GM10847 (cell line): ENCODE results near the gene PTPRD.

ENCODE experiments used
- POLR2A ChIP-seq: IDR thresholded peaks from 2 replicates; pipeline ENCODE4 v1.6.1; 2011; ENCODE audit not compliant: insufficient read length; ENCODE audit errors: extremely low read depth

PTPRD gene

DNA sequence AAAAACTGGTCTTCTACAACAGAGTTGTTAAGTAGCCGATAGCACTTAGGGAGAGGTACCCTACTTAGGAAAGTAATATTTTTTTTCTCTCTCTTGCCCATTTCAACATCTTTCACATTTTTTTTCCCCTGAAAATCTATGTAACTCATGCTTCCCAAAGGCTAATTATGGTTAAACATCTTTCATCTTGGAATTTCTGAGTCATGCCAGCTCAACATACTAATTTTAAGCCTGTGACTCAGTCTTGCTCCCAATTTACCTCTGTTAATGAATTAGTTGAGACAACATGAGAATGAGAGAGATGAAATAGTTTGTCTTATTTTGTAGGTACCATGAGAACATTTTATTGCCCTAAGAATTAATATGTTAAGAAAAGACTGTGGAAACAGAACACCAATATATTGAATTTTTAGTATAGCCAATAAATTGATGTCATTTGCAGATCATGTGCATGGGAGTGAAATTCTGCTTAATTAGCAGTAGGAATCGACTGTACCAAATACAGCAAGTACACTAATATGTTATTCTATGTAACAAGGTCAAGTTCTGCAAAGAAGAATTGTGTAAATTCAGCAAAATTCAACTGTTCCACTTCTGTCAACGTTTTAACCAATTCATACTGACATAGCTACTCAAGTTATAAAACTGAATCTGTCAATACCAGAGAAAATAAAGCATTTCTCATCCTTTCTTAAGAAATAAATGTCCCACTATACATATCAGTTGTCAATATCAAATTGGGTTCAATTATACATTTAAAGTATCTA is 550.0 kb downstream of the PTPRD start:
- no peak for TF ChIP-seq POLR2A

DNA sequence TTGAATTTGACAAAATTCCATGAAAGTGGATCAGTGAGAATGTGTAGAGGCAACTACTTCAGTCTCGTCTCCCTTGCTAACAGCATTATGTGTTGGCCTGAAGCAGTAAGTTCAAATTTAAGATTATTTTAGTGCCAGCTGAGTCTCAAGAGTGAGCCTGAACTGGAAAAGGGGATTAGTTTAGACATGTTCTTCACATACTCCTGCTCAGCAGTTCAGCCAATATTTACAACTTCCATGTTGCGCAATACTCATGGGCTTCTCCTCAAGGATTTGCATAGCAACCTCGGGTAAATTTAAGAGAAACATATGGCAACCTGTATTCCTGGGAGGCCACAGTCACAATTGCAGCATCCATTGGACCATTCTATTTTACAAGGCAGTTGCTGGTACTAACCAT is 553.8 kb downstream of the PTPRD start:
- no peak for TF ChIP-seq POLR2A

DNA sequence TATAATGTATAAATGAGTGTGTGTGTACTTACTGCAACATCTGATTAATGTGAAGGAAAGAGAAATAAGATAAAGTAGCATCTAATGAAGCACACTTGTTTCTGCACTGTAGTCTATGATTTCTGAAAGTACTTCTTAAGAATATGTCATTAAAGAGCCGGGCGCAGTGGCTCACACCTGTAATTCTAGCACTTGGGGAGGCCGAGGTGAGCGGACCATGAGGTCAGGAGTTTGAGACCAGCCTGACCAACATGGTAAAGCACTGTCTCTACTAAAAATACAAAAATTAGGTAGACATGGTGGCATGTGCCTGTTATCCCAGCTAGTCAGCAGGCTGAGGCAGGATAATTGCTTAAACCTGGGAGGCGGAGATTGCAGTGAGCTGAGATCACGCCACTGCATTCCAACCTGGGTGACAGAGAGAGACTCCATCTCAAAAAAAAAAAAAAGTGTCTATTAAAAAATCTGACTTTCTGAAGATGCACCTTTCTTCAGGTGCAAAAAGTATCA is 556.9 kb downstream of the PTPRD start:
- no peak for TF ChIP-seq POLR2A

DNA sequence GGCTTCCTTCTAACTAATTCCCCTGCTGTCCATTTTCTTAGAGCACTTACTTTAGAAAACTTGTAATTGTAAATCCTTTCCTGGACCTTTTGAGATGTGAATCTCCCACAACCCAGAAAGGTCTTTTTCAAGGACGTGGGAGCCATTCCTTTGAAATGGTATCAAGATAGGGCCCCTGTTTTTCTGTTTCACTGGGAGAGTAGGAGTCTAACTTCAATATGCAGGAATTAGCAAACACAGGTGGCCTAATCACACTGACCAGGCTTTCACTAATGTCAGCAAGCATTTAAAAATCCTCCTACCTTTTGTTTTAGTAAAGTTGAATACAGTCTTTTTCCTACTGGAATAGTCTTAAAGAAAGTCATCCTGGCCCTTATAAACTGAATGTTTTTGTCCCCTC is 558.3 kb downstream of the PTPRD start:
- TF ChIP-seq POLR2A: no peak

DNA sequence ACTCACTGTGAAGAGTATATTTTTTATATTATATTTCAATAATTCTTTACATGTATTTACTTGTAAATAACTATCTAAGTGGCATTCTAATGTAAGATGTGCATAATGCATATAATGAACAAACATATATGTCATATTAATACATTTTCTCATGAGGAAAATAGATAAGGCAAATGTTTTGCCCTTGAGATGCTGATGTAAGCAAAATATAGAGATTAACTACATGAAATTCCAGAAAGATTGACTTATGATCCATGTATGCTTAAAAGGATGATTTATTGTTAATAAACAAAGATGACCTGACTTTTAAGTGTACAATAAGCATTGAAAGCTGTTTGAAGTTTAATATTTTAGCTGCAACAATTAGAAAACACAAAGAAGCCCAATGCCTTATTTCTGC is 559.9 kb downstream of the PTPRD start:
- no peak for TF ChIP-seq POLR2A

DNA sequence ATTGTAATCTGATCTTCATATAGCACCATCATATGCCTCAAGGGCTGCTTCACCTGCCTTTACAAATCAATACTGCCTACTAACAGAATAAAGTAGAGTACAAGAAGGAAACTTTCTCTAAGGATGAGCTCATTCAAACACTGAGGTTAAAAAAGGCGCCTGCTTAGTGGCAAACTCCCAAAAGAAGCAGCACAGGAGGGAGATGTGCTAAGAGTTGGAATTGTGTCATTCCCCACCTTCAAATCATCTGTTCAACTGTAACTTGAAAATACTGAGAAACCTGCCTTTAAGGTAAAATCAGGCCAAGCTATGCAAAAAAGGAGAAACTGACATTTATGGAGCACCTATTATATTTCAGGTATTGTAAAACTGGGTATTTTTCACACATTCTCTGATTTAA is 560.6 kb downstream of the PTPRD start:
- no peak for TF ChIP-seq POLR2A

DNA sequence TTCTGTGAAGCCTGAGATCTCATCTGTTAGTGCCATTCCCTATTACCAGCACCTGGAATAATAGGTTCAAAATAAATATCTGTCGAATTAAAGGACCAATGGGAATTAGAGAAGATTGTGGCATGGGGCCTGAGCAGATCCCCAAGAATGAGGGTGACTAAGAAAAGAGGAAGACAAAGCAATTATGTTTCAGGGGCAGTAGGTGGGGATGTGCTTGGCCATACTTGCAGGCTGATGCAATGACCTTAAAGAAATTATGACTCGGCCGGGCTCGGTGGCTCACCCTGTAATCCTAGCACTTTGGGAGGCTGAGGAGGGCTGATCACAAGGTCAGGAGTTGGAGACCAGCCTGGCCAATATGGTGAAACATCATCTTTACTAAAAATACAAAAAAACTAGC is 562.8 kb downstream of the PTPRD start:
- TF ChIP-seq POLR2A: no peak

DNA sequence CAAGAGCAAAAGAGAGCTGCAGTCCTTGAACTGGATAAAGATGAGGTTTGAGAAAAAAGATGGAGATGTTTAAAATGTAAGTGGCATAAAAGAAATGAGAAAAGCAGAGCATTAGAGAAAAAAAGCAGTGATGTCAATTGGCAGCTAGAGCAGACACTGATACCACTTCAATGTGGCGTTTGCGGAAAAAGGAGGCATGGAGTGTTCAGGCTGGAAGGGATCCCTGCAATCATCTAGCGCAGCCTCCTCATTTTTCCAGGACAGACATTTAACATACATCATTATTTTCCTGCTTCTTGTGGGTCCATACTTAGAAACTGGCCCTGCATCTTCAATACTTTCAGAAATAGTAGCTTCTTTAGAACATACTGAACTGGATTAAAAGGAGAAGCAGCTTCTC is 563.8 kb downstream of the PTPRD start:
- no peak for TF ChIP-seq POLR2A

DNA sequence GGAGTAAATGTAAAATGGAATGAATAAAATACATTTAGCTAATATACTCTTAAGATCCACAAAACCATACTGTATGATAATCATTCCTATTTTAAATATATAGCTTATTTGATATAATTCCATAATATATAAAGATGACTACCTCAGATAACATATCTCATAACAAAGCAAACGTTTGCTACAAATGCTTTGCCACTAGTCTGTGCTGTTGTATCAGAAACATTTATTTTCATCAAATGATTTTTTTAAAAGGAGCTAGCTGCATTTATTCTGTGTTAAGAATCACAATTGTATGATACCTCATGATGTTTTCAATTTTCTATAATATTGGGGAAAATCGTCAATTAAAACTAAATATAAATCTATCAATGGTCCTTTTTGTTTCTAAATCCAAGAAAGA is 567.2 kb downstream of the PTPRD start:
- no peak for TF ChIP-seq POLR2A

DNA sequence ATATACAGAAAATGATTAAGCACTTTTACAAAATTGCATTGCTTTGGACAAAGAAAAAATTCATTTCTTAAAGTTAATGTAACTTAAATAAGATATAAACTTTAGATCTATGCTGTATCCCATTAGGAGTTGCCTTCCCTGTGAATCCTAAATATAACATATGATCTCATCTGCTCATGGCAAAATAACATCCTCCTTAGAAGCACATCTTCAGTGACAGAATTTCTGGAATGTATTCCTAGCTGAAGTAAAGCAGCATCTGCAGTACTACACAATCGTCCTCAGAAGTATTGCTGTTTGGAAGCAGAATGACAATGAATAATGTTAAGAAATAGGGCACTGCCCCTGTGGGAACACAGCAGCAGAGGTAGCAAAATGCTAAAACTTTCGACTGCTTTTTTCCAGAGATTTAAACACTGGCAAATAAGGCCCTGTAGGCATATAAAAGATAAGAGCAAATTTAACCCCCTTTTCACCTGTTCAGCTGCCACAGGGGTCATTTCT is 571.0 kb downstream of the PTPRD start:
- no peak for TF ChIP-seq POLR2A

DNA sequence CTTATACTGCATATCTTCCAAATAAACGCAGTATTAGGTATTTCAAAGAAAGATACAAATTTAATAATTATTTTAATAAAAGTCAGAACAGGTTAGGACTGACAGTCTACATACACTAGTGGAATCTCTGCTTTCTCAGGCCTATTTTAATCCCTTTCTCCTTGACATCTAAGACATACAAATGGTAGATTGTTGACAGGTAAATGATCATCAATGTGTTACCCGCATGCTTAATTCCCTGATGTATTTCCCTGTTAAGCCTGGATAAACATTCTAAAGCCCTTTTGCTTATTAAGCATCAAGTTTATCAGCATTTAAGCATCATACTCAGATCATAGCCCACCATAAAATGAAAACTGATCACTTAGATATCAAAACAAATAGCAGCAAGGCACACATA is 576.7 kb downstream of the PTPRD start:
- no peak for TF ChIP-seq POLR2A

DNA sequence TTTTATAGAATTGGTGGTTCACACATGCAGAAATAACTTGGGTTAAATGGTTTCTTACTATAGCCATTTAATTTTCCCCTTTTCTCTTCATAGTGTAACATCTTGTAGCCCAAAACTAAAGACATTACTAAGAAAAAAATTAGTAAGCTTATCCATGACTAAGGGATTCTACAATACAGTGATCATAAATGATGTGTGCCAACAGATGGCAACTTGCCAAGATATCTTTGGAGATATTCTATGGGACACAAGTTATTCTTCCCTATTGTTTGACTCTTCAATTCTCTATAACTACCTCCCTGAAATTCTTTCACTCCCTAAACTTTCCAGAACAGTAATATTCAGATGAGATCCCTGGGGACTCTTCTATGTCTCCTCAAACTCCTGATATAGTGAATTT is 580.6 kb downstream of the PTPRD start:
- TF ChIP-seq POLR2A: no peak

DNA sequence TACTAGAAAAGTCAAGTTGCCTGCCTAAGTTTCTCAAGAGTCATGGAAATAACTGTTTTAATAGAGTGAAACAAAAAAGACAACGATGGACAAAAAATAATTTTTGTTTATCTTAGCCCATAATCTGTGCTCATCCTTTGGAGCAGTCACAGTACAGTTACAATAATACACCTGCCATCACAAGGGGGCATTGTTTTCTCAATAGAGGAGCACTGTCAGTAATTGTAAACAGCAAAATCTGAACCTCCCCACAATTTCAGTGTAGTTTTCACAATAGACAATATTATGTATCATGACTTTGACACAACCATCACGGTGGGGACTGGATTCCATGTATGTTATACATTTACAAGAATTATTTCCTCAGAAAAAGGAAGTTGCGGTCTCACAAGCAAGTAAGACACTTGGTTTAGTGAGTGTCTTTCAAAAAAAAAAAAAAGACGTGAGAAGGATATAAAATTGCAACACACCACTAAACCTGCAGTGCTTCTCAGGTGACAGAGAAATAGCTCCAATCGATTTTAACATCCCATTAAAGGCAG is 586.3 kb downstream of the PTPRD start:
- TF ChIP-seq POLR2A: no peak

DNA sequence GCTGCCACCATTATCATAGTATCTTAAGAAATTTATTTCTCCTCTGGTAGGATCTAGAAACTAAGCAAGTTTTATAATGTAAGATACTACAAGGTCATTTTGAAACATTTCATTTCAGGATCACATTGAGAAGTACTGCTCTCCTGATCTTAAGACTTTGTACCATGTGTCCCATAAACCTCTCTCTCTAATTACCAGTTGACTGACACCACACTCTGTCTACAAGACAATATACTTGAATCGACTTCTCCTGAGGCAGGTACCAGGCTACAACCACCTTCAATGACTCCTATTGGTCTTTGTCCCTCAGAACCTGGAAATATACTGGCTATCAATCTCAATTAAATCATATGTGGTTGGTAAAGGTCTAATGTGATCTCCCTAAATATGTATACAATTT is 597.0 kb downstream of the PTPRD start:
- TF ChIP-seq POLR2A: no peak

DNA sequence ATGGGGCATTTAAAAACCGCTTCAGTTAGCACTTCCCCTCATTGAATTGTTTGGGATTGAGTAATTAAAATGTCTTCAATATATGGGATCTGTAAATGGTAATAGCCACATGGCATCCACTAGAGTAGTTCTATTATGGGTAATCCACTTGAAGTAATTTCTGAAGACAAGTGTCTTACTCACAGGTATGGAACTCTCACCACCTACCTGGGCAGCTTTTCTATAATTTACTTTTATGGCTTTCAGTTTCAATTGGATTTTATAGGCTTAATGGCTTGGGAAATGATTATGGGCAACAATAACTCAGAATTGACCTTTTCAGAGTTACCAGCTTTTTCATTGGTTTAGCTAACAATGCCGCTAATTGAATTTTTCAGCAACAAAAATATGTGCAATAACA is 597.9 kb downstream of the PTPRD start:
- no peak for TF ChIP-seq POLR2A

DNA sequence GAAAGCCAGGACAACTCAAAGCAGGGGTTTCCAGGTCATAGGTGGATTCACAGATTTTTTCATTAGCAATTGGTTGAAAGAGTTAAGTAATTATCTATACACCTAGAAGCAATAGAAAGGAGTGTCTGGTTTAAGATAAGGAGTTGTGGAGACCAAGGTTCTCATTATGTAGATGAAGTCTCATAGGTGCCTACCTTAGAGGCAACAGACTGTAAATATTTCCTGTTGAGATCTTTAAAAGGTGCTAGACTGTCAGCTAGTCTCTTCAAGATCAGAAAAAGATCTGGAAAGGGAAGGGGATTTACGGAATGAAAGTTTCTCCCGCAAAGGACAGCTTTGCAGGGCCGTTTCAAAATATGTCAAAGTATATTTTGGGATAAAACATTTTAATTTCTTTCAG is 603.4 kb downstream of the PTPRD start:
- no peak for TF ChIP-seq POLR2A
